RCC 7860 (cell line): Measurements from ENCODE around the gene HECTD1.
"Not testable (repeated sequence)": the region's sequence is repeated elsewhere in the genome, so short reads cannot be mapped to it uniquely, and the experiment has no call there.

Experiments
- DNase-seq: peaks from one replicate; pipeline ENCODE4 v3.0.0-alpha.2; 2015; ENCODE audit warnings: low spot score
- FAIRE-seq: peaks from 2 replicates; lab custom pipeline; 2012; peaks lifted over from hg19 to GRCh38; lab: Jason Lieb, UNC

The HECTD1 gene

DNA sequence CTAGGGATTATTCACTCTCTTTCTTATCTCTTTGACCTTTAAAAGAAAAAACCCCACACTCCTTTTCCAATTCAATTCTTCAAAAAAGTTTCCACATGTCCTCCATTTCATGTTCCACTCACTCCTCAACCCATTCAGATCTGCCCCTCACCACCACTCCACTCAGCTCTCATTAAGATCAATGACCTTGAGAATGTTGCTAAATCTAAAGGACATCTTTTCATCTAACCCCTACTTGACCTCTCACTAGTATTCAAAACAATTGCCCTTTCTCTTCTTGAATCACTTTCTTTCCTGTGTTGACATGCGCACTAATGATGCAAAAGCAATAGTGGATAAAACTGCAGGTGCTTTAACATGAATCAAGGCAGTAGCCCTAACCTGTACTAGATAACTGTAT lies 9.9 kb downstream of the HECTD1 start:
- no peak for FAIRE-seq
- no peak for DNase-seq

DNA sequence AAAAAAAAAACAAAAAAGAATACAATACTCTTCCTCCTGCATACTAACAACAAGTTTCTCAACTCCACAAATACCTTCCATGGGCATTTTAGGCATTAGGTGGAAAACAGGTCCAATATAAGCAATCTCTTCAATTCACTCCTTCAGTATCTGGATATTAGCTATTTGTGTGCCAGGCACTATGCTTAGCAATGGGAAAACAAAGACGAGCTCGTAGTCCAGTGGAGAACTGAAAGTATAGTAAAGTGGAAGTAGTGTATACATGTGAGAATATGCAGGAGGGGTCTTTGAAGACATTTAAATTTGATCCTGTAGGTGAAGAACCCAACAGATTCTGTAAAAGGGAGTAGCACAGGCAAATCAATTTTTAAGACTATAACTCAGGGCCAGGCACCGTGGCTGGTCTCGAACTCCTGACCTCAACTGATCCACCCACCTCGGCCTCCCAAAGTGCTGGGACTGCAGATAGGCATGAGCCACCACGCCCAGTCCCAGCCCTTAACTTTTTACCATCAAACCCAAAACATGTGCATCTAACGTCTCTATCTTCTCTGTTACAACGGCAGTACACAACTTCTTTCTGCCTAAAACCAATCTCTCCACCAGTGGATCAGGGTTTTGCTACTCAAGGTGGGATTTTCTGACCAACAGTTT lies 10.6 kb downstream of the HECTD1 start:
- no peak for FAIRE-seq
- DNase-seq, result no peak

DNA sequence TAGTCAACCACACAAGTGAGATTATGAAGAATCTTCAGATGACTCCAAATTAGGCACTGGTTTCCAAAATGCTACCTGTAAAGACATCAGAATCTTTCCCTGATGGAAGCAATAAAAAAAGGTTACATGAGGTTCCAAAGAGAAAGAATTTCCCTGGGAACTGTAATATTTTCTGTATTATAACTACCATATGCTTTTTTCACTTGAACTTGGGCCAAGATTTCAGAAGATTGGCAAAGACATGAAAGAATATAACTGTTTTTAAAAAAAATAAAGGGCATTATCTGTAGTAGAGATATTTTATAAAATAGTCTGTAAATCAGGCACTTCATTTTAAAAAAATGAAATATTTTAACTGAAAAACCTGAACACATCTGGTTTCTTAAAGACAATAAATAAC lies 12.9 kb downstream of the HECTD1 start:
- no peak for FAIRE-seq
- no peak for DNase-seq

DNA sequence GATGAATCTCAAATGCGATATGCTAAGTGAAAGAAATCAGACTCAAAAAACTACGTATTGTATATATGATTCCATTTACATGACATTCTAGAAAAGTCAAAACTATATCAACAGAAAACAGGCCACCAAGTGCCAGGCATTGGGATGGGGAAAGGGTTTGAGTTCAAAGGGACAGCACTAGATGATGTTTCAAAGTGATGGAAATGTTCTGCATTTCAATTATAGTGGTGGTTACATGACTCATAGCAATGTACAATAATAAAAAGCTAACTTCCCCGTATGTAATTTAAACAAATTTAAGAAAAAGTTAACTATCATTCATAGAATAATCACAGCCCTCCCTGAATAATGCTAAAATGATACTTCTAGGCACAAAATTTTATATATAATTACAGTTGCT lies 13.5 kb downstream of the HECTD1 start:
- FAIRE-seq (no peak), DNase-seq (no peak)

DNA sequence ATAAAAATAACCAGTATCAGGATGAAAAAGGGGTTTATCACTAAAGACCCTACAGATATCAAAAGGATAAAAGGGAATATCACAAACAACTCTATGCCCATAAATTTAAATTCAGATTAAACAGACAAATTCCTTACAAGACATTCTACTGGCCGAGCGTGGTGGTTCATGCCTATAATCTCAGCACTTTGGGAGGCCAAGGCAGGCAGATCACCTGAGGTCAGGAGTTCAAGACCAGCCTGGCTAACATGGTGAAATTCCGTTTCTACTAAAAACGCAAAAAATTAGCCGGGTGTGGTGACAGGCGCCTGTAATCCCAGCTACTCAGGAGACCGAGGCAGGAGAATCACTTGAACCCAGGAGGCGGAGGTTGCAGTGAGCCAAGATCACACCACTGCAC lies 15.0 kb downstream of the HECTD1 start:
- not testable (repeated sequence) for DNase-seq, FAIRE-seq

DNA sequence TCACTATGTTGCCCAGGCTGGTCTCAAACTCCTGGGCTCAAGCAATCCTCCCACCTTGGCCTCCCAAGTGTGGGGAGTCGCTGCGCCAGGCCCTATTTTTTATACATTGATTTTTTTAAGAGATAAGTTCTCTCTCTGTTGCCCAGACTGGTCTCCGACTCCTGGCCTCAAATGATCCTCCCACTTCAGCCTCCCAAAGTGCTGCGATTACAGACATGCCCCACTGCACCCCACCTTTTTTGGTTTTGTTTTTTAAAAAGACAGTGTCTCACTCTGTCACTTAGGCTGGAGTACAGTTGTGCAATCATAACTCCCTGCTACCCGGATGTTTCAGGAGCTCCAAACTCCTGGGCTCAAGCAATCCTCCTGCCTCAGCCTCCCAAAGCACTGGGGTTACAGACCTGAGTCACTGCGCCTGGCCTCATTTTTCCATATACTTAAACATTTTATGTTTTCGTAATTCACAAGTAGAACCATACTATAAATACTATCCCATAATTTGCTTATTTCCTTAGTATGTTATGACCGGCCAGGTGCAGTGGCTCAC lies 16.8 kb downstream of the HECTD1 start:
- no peak for FAIRE-seq

DNA sequence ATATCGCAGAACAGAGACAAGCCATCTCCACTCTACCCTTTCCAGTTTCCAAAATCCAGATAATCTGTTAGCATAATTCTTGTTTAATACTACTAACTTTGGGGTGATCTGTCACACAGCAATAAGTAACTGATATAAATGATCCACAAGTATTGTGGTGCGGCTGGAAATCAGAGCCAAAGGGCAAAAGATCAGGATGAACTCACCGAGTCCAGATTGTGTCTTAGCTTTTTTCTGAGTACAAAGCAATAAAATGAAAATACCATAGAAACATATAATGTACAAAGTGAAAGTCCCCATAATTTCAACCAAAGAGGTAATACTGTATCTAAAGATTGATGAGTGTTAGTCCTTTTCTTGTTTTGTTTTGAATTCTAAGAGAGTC lies 17.4 kb downstream of the HECTD1 start:
- DNase-seq (no peak), FAIRE-seq (no peak)

More for the DNA sequence above, 16.8 kb downstream of the HECTD1 start:
- DNase-seq, result no peak

DNA sequence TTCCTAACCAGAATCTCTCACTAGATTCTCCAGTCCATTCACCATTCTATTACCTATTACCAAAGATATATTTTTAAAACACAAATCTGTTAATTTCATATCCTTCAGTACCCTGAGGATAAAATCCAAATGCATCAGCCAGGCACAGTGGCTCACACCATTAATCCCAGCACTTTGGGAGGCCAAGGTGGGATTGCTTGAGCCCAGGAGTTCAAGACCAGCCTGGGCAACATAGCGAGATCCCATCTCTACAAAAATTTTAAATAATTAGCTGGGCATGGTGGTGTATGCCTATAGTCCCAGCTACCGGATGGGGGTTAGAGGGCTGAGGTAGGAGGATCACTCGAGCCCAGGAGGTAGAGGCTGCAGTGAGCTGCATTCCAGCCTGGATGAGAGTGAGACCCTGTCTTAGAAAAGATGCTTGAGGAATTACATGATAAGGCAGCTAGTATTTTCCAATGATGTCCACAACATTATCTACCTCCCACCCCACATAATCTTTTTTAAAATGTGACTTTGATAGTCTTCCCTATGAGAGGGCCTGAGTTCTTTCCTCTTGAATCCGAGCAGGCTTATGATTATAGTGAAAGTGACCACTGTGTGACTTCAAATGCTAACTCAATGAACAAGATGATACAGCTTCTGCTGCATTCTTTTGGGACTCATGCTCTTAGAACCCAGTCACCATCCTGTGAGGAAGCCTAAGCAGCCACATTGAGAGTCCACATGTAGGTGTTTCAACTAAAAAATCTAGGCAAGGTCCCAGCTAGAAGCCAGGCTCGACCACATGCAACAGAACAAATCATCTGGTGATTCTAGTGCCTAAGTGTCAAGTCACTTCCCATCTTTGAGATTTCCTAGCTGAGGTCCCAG lies 18.0 kb downstream of the HECTD1 start:
- FAIRE-seq (no peak), DNase-seq (no peak)

DNA sequence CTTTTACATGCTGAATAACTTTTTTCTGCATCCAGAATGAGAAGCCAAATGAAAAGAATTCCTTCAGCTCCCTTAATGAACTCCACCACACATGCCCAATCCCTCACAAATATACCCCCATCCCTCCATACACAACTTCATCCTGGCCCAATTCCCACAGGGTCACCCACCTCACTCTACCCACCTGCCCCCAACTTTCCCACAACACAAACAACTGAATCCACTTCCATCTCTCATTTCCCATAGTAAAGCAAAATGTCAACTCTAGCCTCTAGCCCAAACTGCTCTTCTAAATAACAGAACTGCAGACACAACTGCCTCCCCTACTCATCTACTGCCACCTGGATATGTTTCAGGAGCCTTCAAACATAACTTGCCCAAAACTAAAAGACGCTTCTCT lies 18.8 kb downstream of the HECTD1 start:
- no peak for FAIRE-seq

DNA sequence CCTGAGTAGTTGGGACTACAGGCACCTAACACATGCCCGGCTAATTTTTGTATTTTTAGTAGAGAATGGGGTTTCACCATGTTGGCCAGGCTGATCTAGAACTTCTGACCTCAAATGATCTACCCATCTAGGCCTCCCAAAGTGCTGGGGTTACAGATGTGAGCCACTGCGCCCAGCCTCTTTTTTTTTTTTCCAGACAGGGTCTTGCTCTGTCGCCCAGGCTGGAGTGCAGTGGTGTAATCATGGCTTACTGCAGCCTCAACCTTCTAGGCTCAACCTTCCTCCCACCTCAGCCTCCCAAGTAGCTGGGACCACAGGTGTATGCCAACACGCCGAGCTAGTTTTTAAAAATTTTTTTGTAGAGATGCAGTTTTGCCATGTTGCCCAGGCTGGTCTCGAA lies 25.6 kb downstream of the HECTD1 start:
- not testable (repeated sequence) for DNase-seq, FAIRE-seq

More for the DNA sequence above, 18.8 kb downstream of the HECTD1 start:
- DNase-seq, result no peak

DNA sequence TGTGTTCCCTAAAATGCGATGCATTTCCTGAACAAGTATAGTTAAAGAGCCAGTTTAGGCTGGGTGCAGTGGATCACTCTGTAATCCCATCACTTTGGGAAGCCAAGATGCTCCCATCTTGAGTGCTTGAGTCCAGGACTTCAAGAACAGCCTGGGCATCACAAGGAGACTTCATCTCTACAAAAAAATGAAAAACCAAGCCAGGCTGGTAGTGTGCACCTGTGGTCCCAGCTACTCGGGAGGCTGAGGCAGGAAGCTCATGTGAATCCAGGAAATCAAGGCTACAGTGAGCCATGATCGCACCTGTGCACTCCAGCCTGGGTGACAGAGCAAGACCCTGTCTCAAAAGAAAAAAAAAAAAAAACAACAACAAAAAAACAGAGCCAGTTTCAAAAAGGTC lies 26.3 kb downstream of the HECTD1 start:
- DNase-seq (no peak), FAIRE-seq (no peak)

DNA sequence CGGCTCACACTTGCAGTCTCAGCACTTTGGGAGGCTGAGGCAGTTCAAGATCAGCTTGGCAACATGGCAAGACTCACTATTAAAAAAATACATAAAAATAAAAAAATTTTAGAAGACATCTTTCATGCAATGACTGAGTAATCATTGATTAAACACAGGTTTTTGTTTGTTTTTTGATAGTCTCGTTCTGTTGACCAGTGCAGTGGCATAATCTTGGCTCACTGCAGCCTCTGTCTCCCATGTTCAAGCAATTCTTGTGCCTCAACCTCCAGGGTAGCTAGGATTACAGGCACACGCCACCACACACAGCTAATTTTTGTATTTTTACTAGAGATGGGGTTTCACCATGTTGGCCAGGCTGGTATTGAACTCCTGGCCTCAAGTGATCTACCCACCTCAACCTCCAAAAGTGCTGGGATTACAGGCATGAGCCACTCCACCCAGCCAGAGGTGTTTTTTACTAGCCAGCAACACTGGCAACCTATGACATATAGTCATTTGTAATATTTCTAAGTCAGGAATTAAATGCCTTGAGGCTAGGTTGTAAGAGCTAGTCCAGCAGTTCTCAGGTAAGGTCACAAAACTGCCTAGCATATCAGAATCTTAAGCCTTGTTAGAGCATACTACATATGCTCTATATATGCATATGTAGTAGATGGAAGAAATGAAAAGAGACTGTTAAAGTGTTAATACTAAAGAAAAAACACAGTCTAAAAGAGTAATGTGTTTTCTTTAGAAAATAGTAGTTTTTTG lies 27.1 kb downstream of the HECTD1 start:
- DNase-seq, result no peak
- FAIRE-seq, result no peak

DNA sequence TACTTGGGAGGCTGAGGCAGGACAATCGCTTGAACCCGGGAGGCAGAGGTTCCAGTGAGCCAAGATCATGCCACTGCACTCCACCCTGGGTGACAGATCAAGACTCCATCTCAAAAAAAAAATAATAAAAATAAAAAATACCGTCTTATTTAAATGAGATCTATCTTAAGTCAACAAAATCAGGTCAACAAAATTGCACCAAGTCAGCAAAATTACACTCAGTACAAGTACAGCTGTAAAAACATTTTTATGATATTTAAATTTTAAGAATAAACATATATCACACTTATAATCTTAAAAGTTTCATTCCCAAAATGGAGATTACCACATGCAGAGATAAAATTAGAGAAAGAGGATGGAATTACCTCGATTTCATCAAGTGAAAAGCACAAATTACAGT lies 33.2 kb downstream of the HECTD1 start:
- no peak for DNase-seq
- FAIRE-seq, result no peak

DNA sequence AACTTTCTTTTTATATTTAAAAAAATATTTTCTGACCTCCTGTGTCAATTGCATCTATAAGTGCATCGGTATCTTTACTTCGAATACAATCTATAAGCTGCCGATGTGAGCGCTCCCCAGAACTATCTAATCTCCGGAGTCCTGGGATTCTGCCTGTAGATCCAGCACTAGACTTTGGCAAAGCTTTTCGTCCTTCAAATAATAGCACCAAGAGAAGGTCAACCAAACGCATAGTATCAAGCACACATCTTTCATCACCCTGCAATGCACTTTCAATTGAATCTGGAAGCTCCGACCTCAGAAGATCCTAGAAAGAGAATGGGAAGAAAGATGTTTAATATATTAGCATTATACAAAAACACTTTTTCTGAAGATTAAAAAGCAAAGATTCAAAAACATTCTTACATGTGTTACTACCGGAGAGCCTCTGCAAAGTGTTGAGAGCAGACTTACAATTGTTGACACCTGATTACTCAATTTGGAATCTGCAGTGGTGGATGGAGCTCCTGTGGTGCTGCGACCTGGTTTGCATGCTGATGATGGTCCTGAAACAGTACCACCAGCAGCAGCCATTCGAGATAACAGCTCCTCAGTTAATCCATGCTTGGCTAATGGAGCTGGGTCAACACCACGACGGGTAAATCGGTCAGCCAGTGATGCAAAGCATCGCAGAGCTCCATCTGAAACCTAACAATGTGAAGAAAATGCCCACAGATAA lies 34.3 kb downstream of the HECTD1 start:
- DNase-seq (no peak), FAIRE-seq (no peak)

DNA sequence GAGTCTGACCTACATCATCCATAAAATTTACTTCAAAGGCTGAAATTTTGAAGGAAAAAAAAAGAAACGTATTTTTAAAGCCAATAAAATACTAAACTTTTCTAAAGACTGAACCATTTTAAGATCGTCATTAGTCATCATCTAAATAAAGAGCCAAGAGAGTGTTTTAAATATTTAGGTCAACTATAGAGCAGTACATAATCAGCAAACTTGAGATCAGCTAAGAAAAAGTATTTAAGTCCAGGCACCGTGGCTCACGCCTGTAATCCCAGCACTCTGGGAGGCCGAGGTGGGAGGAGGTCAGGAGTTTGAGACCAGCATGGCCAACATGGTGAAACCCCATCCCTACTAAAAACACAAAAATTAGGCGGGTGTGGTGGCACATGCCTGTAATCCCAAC lies 35.5 kb downstream of the HECTD1 start:
- FAIRE-seq, result no peak
- no peak for DNase-seq

DNA sequence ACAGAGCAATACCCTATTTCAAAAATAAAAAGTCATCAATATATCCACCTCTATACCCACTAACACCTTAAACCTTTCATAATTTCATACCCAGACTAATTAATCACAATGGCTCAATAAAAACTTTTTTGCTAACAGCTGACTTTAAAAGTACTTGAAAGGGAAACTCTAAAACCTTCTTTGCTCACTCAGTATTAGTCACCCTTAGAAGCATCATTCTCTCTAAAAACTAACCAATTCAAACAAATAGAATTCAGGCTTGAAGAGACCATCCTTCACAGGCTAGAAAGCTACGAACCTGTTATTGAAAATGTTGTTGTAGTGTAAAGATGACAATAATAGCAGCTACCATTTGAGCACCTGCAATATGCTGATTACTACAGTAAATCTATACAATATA lies 37.2 kb downstream of the HECTD1 start:
- FAIRE-seq, result no peak
- DNase-seq, result no peak

DNA sequence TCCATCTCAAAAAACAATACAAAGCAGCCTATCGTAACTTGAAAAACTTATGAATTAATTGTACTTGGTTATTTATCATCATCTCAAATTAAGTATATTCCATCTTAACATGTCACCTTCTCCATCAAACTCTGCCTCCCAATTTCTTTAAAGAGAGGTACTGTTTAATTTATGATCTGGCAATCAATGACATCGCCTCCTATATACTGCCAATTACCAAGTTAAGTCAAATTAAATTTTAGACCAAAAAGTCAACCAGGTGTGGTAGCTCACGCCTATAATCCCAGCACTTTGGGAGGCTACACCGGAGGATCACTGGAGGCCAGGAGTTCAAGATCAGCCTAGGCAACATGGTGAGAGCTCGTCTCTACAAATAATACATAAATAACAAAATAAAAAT lies 37.7 kb downstream of the HECTD1 start:
- FAIRE-seq, result no peak
- no peak for DNase-seq

DNA sequence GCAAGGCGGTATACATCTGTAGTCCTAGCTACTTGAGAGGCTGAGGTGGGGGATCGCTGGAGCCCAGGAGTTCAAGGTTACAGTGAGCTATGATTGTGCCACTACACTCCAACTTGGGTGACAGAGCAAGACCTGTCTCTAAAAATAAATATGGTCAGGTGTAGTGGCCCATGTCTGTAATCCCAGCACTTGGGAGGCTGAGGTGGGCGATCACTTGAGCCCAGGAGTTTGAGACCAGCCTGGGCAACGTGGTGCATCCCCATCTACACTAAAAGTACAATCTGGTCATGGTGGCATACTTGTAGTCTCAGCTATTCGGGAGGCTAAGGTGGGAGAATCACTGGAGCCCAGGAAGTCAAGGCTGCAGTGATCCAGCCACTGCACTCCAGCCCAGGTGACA lies 40.6 kb downstream of the HECTD1 start:
- no peak for DNase-seq
- no peak for FAIRE-seq

DNA sequence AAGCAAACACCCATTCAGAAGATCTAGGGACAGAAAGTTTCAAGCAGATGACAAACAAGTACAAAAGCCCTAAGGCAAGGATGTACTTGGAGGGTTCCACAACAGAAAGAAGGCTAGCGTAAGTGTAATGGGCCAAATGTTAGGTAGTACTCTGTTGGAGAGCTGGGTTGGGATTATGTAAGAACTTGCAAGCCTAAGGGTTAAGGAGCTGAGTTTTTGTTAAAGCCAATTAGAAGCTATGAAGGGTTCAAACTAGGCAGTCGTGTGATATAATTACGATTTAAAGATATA lies 41.4 kb downstream of the HECTD1 start:
- FAIRE-seq (no peak), DNase-seq (no peak)

DNA sequence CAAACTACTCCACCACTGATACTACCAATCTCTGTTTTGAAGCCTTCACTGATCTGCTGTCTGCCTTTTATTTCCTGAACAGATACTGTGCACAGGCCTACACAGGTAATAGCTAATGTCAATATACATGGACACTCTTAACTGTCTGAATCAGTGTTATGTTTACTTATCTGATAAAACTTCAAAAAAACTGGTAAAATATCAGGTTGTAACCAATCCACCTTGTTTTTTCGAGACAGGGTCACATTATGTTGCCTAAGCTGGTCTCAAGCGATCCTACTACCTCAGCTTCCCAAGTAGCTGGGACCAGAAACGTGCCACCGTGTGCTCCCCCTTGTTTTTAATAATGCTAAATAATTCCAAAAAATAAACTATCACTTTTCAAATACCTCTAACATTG lies 43.5 kb downstream of the HECTD1 start:
- FAIRE-seq, result no peak

More for the DNA sequence above, 43.5 kb downstream of the HECTD1 start:
- no peak for DNase-seq
